ENCODE data around the gene PLA2G15. TPM values are rescaled to one million over a fixed set of nuclear protein-coding genes. Genes with fewer than 3 reads are reported as not detected.

The PLA2G15 gene
- total and polyA plus RNA-seq, 2 of the 13 experiments (the other 11 are each of a cell fraction or from before 2014, with no cell fraction given) = 14.4 to 23.7 TPM

GRCh38 chr16:68267612-68268405 is 22.6 kb downstream of the PLA2G15 start (continued):
- TF ChIP-seq TCF7 (IDR thresholded peaks at IDR 0.05; ENCODE audit: low read depth) = peak; percentile 16; the same call in 1 of the 2 replicates
- no peak for TF ChIP-seq ESRRA (CRISPR knock-in tag; IDR thresholded peaks at IDR 0.05; ENCODE audit: low read depth)
- TF ChIP-seq HOXA3 (CRISPR knock-in tag; IDR thresholded peaks at IDR 0.05) = no peak; the same call in 1 of the 2 replicates
- no peak for TF ChIP-seq MIXL1 (CRISPR knock-in tag; IDR thresholded peaks at IDR 0.05)
- no peak for TF ChIP-seq MXD4 (CRISPR knock-in tag; IDR thresholded peaks at IDR 0.05)
- no peak for TF ChIP-seq NR2F2 (IDR thresholded peaks at IDR 0.05; ENCODE audit: borderline replicate concordance, low read depth)
- no peak for TF ChIP-seq ZNF672 (CRISPR knock-in tag; IDR thresholded peaks at IDR 0.05)
- no peak for TF ChIP-seq NFYC (CRISPR knock-in tag; IDR thresholded peaks at IDR 0.05)
- TF ChIP-seq ZNF136 (CRISPR knock-in tag; IDR thresholded peaks at IDR 0.05; ENCODE audit: low read depth) = no peak
- no peak for TF ChIP-seq FLYWCH1 (CRISPR knock-in tag; IDR thresholded peaks at IDR 0.05)
- TF ChIP-seq ZNF318 (CRISPR knock-in tag; IDR thresholded peaks at IDR 0.05) = no peak
- no peak for TF ChIP-seq KLF11 (CRISPR knock-in tag; IDR thresholded peaks at IDR 0.05)
- TF ChIP-seq STAG1 (CRISPR knock-in tag; IDR thresholded peaks at IDR 0.05) = no peak
- no peak for TF ChIP-seq RARG (CRISPR knock-in tag; IDR thresholded peaks at IDR 0.05; ENCODE audit: low read depth)
- no peak for TF ChIP-seq ZBTB34 (CRISPR knock-in tag; IDR thresholded peaks at IDR 0.05)
- no peak for TF ChIP-seq RBAK (CRISPR knock-in tag; IDR thresholded peaks at IDR 0.05)
- TF ChIP-seq ZNF841 (CRISPR knock-in tag; IDR thresholded peaks at IDR 0.05; ENCODE audit: borderline replicate concordance) = no peak
- TF ChIP-seq TRIM24 (CRISPR knock-in tag; IDR thresholded peaks at IDR 0.05) = no peak
- TF ChIP-seq CCDC6 (CRISPR knock-in tag; IDR thresholded peaks at IDR 0.05) = no peak

Data from HepG2 (cell line).